H9 (cell line): Measurements from ENCODE around the gene MOCS1. TPM values are rescaled to one million over a fixed set of nuclear protein-coding genes. Genes with fewer than 3 reads are reported as not detected.

Experiments used
- DNase-seq: peaks from one replicate; pipeline ENCODE4 v3.0.0-alpha.2; 2017
- H2AFZ ChIP-seq: one replicate; pipeline ENCODE4 v1.6.1; 2013; ENCODE audit warnings: mild to moderate bottlenecking, low read length, control low read depth, moderate library complexity
- H2AK5ac ChIP-seq: 2 replicates; pipeline ENCODE4 v1.6.1; 2013; ENCODE audit warnings: low read length, control low read depth, mixed read lengths; ENCODE audit not compliant: insufficient read length
- H2BK120ac ChIP-seq: one replicate; pipeline ENCODE4 v1.6.1; 2013; ENCODE audit warnings: low read depth, mild to moderate bottlenecking, low read length, control low read depth, inconsistent platforms; ENCODE audit not compliant: poor library complexity, severe bottlenecking
- H2BK12ac ChIP-seq: 2 replicates; pipeline ENCODE4 v1.6.1; 2013; ENCODE audit warnings: low read length, control low read depth, mixed read lengths, low read depth; ENCODE audit not compliant: insufficient read length
- H2BK15ac ChIP-seq: 2 replicates; pipeline ENCODE4 v1.6.1; 2013; ENCODE audit warnings: low read depth, low read length, control low read depth
- H2BK20ac ChIP-seq: one replicate; pipeline ENCODE4 v1.6.1; 2013; ENCODE audit warnings: low read depth, mild to moderate bottlenecking, low read length, control low read depth, inconsistent platforms; ENCODE audit not compliant: poor library complexity, severe bottlenecking
- H2BK5ac ChIP-seq: 2 replicates; pipeline ENCODE4 v1.6.1; 2013; ENCODE audit warnings: low read length, control low read depth, mixed read lengths; ENCODE audit not compliant: insufficient read length
- H3K14ac ChIP-seq: 2 replicates; pipeline ENCODE4 v1.6.1; 2013; ENCODE audit warnings: low read length, control low read depth; ENCODE audit not compliant: insufficient read depth
- H3K18ac ChIP-seq: 2 replicates; pipeline ENCODE4 v1.6.1; 2013; ENCODE audit warnings: low read depth, mild to moderate bottlenecking, mixed read lengths, low read length, control low read depth; ENCODE audit not compliant: insufficient read length
- H3K23ac ChIP-seq: 2 replicates; pipeline ENCODE4 v1.6.1; 2013; ENCODE audit warnings: low read length, control low read depth, mixed read lengths, low read depth; ENCODE audit not compliant: insufficient read length
- H3K23me2 ChIP-seq: 2 replicates; pipeline ENCODE4 v1.6.1; 2013; ENCODE audit warnings: low read depth, mild to moderate bottlenecking, mixed read lengths, low read length, control low read depth; ENCODE audit not compliant: insufficient read length, poor library complexity, severe bottlenecking
- H3K27ac ChIP-seq: 2 replicates; pipeline ENCODE4 v1.5.1; 2013; ENCODE audit warnings: low read length, control low read depth, mixed read lengths, low read depth; ENCODE audit not compliant: insufficient read length
- H3K27me3 ChIP-seq: 2 replicates; pipeline ENCODE4 v1.6.1; 2013; ENCODE audit warnings: low read length, control low read depth, inconsistent platforms; ENCODE audit not compliant: insufficient read depth
- H3K4ac ChIP-seq: 2 replicates; pipeline ENCODE4 v1.6.1; 2013; ENCODE audit warnings: low read depth, mild to moderate bottlenecking, control low read depth, inconsistent platforms, low read length, moderate library complexity
- H3K4me1 ChIP-seq: 2 replicates; pipeline ENCODE4 v1.6.1; 2013; ENCODE audit warnings: low read length, control low read depth, inconsistent platforms; ENCODE audit not compliant: insufficient read depth
- H3K4me2 ChIP-seq: 2 replicates; pipeline ENCODE4 v1.6.1; 2013; ENCODE audit warnings: low read length, control low read depth, mixed read lengths; ENCODE audit not compliant: insufficient read length, insufficient read depth
- H3K56ac ChIP-seq: 2 replicates; pipeline ENCODE4 v1.6.1; 2013; ENCODE audit warnings: low read depth, mild to moderate bottlenecking, mixed read lengths, low read length, control low read depth; ENCODE audit not compliant: insufficient read length
- H3K79me1 ChIP-seq: 2 replicates; pipeline ENCODE4 v1.6.1; 2013; ENCODE audit warnings: low read depth, mild to moderate bottlenecking, moderate library complexity, low read length, control low read depth, inconsistent platforms; ENCODE audit not compliant: insufficient read depth, poor library complexity, severe bottlenecking
- H3K79me2 ChIP-seq: 2 replicates; pipeline ENCODE4 v1.6.1; 2013; ENCODE audit warnings: low read length, control low read depth, inconsistent platforms; ENCODE audit not compliant: insufficient read depth
- H3K9ac ChIP-seq: 2 replicates; pipeline ENCODE4 v1.6.1; 2013; ENCODE audit warnings: low read length, control low read depth, mixed read lengths; ENCODE audit not compliant: insufficient read length; ENCODE audit errors: extremely low read depth
- H3K9me3 ChIP-seq: one replicate; pipeline ENCODE4 v1.6.1; 2013; ENCODE audit warnings: low read depth, low read length, inconsistent platforms; ENCODE audit not compliant: control insufficient read depth
- H3T11ph ChIP-seq: one replicate; pipeline ENCODE4 v1.6.1; 2013; ENCODE audit warnings: mild to moderate bottlenecking, low read length, control low read depth, inconsistent platforms
- H4K20me1 ChIP-seq: one replicate; pipeline ENCODE4 v1.6.1; 2013; ENCODE audit not compliant: control insufficient read depth, insufficient read length, insufficient read depth
- H4K5ac ChIP-seq: 2 replicates; pipeline ENCODE4 v1.6.1; 2013; ENCODE audit warnings: low read depth, mild to moderate bottlenecking, mixed read lengths, low read length, control low read depth; ENCODE audit not compliant: insufficient read length
- H4K8ac ChIP-seq: replicated peaks from 2 replicates; pipeline ENCODE4 v1.6.1; 2013; ENCODE audit warnings: low read length, control low read depth, mixed read lengths, low read depth; ENCODE audit not compliant: insufficient read length
- H4K91ac ChIP-seq: 2 replicates; pipeline ENCODE4 v1.6.1; 2013; ENCODE audit warnings: low read depth, mild to moderate bottlenecking, moderate library complexity, mixed read lengths, low read length, control low read depth; ENCODE audit not compliant: insufficient read length
- H3K27ac Mint-ChIP-seq, 3 experiments: 2 replicates in 2 of 3; 3 replicates in 1 of 3; pipeline ENCODE4 v1.8.0; 2020 to 2021; ENCODE audit warnings: mixed read lengths in 3 of 3, mild to moderate bottlenecking in 1 of 3, moderate library complexity in 1 of 3
- H3K27me3 Mint-ChIP-seq: 2 replicates; pipeline ENCODE4 v1.8.0; 2021; ENCODE audit warnings: low read depth, mild to moderate bottlenecking, moderate library complexity, mixed read lengths
- H3K36me3 Mint-ChIP-seq, 3 experiments: 2 replicates in 2 of 3; 3 replicates in 1 of 3; pipeline ENCODE4 v1.8.0; 2020 to 2021; ENCODE audit warnings: low read depth in 3 of 3, mixed read lengths in 3 of 3; ENCODE audit not compliant: insufficient read depth in 1 of 3
- H3K4me1 Mint-ChIP-seq, 2 experiments: 2 replicates each; pipeline ENCODE4 v1.8.0; 2020; ENCODE audit warnings: mixed read lengths in 2 of 2
- H3K4me3 Mint-ChIP-seq, 2 experiments: 2 replicates in 1 of 2; 3 replicates in 1 of 2; pipeline ENCODE4 v1.8.0; 2020 to 2021; ENCODE audit warnings: mild to moderate bottlenecking in 2 of 2, mixed read lengths in 2 of 2, moderate library complexity in 1 of 2
- H3K9me3 Mint-ChIP-seq, 2 experiments: 2 replicates in 1 of 2; 3 replicates in 1 of 2; pipeline ENCODE4 v1.8.0; 2020; ENCODE audit warnings: mild to moderate bottlenecking in 2 of 2, mixed read lengths in 2 of 2, moderate library complexity in 1 of 2
- WGBS: extraction: QIAGEN DNeasy Blood & Tissue Kit; methylation state at CpG from one replicate; pipeline ENCODE4 v1.1.7; 2013; ENCODE audit warnings: missing lambda C conversion rate, low lambda C conversion rate, mixed read lengths; ENCODE audit not compliant: insufficient read length; ENCODE audit errors: extremely low coverage; 5-methylcytosine and 5-hydroxymethylcytosine counted together
- total RNA-seq: library from RNA; stranded (reverse); gene quantifications from 2 replicates; pipeline ENCODE4 v1.2.1, GENCODE V29; 2021
- TF ChIP-seq, protein P1 (sequence below): fragments of 200-600 bp; sonication (generic); conservative IDR thresholded peaks from 3 replicates; pipeline ENCODE4 v1.8.0; 2021; ENCODE audit warnings: antibody characterized with exemption, mild to moderate bottlenecking

MOCS1 gene
- total RNA-seq, 1 experiment from 2014 or later, result 15.2 TPM

- Mint-ChIP-seq H3K4me1 (no peaks in the 10 kb centered on the region; a peak in 1 of 4 replicates), H3K27ac (peak overlapping the region in 1 of 3 experiments; percentile 52; a peak in 1 of 7 replicates), H3K36me3 (peaks cover 19 to 23% (median 19%) of the 10 kb centered on the region in 3 experiments), H3K9me3 (no peaks in the 10 kb centered on the region), H3K4me3 (no peak overlapping the region), H3K27me3 (peaks cover 4% of the 10 kb centered on the region)
- Histone ChIP-seq H2BK120ac (no peak overlapping the region), H2BK12ac (no peak overlapping the region), H3K14ac (no peak overlapping the region), H3K4me1 (no peaks in the 10 kb centered on the region), H2BK15ac (no peak overlapping the region), H3K9ac (no peak overlapping the region), H4K5ac (no peak overlapping the region), H4K8ac (no peak overlapping the region), H2BK5ac (no peak overlapping the region), H2BK20ac (no peak overlapping the region), H3K18ac (no peak overlapping the region), H3K4ac (no peak overlapping the region), H4K91ac (no peak overlapping the region), H3K79me1 (no peaks in the 10 kb centered on the region), H3K23ac (no peak overlapping the region), H3K9me3 (no peaks in the 10 kb centered on the region), H2AFZ (no peak overlapping the region), H3K4me2 (no peak overlapping the region), H2AK5ac (no peak overlapping the region), H3K79me2 (no peaks in the 10 kb centered on the region), H3T11ph (no peak overlapping the region), H3K27ac (no peak overlapping the region), H3K56ac (no peak overlapping the region), H3K23me2 (no peaks in the 10 kb centered on the region), H3K27me3 (no peaks in the 10 kb centered on the region; the same call in 1 of the 2 replicates), H4K20me1 (no peaks in the 10 kb centered on the region)
- no peak for DNase-seq
- WGBS, result no CpG with 5 or more reads among the region's 6 CpGs
- TF ChIP-seq, protein P1, sequence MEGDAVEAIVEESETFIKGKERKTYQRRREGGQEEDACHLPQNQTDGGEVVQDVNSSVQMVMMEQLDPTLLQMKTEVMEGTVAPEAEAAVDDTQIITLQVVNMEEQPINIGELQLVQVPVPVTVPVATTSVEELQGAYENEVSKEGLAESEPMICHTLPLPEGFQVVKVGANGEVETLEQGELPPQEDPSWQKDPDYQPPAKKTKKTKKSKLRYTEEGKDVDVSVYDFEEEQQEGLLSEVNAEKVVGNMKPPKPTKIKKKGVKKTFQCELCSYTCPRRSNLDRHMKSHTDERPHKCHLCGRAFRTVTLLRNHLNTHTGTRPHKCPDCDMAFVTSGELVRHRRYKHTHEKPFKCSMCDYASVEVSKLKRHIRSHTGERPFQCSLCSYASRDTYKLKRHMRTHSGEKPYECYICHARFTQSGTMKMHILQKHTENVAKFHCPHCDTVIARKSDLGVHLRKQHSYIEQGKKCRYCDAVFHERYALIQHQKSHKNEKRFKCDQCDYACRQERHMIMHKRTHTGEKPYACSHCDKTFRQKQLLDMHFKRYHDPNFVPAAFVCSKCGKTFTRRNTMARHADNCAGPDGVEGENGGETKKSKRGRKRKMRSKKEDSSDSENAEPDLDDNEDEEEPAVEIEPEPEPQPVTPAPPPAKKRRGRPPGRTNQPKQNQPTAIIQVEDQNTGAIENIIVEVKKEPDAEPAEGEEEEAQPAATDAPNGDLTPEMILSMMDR, result no peak
Measured at GRCh38 chr6:39903656-39904055, 30.6 kb downstream of the MOCS1 start.
